HCT116 (cell line): ENCODE results near the gene FHIT. TPM values are rescaled to one million over a fixed set of nuclear protein-coding genes. Genes with fewer than 3 reads are reported as not detected.

Experiments used
- ATAC-seq: fragments of 200-7000 bp; cut with Tn5 transposase; 2 replicates; pipeline ENCODE4 v1.9.1; 2020; ENCODE audit warnings: mild to moderate bottlenecking, moderate library complexity
- BruUV-seq: library from RNA; stranded (reverse); fragments of 400-500 nt; replicated peaks from 2 replicates; lab custom pipeline; 2021; lab: Mats Ljungman, UMichigan
- CTCF ChIA-PET: fragments of 300-600 bp; sonication (Branson Sonifier 250); formaldehyde crosslinking; loops from one replicate; lab custom pipeline; 2021; ENCODE audit warnings: antibody characterized with exemption; lab: Charles Lee
- POLR2A ChIA-PET: fragments of 300-600, 350-600 bp; sonication (Branson Sonifier 250); formaldehyde crosslinking; loops from one replicate; lab custom pipeline; 2021; ENCODE audit warnings: antibody characterized with exemption; lab: Charles Lee
- RAD21 ChIA-PET, 2 experiments: fragments of 300-600 bp; sonication (Branson Sonifier 250); formaldehyde crosslinking; loops; one replicate each; lab custom pipeline; 2023; ENCODE audit warnings: low total read pairs in 2 of 2; ENCODE audit not compliant: uncharacterized antibody in 2 of 2, unreplicated experiment in 2 of 2, low non-redundant PET in 1 of 2; lab: Charles Lee
- DNase-seq: peaks from one replicate; pipeline ENCODE4 v3.0.0-alpha.2; 2010; ENCODE audit warnings: low read depth, low spot score
- H2AFZ ChIP-seq: fragments of 200-600 bp; shearing (Covaris generic), sonication (generic); 2 replicates; pipeline ENCODE4 v1.6.1; 2017; ENCODE audit warnings: low read depth, mixed run types, mixed read lengths, antibody characterized with exemption, low read length; ENCODE audit not compliant: poor library complexity, severe bottlenecking
- H3K27ac ChIP-seq: 2 replicates; pipeline ENCODE4 v1.5.1; 2012; ENCODE audit warnings: low read depth, low read length
- H3K27me3 ChIP-seq: fragments of 200-600 bp; sonication (generic); 2 replicates; pipeline ENCODE4 v1.6.1; 2016; ENCODE audit warnings: mixed run types, low read length, mixed read lengths; ENCODE audit not compliant: insufficient read depth
- H3K36me3 ChIP-seq, 2 experiments: fragments of 200-500 bp in 1 of 2; fragments of 200-600 bp in 1 of 2; sonication (Bioruptor generic) in 1 of 2; sonication (generic) in 1 of 2; 2 replicates each; pipeline versions ENCODE4 v1.5.1 to v1.6.1; 2014 to 2016; ENCODE audit warnings: low read length in 2 of 2, inconsistent platforms in 1 of 2, mixed read lengths in 1 of 2, mixed run types in 1 of 2; ENCODE audit not compliant: insufficient read depth in 2 of 2, control insufficient read depth in 1 of 2
- H3K4me1 ChIP-seq, 2 experiments: fragments of 200-600 bp in 1 of 2; sonication (generic) in 1 of 2; 2 replicates each; pipeline versions ENCODE4 v1.5.1 to v1.6.1; 2012 to 2017; ENCODE audit warnings: low read length in 2 of 2, inconsistent platforms in 1 of 2, mild to moderate bottlenecking in 1 of 2, mixed read lengths in 1 of 2, mixed run types in 1 of 2, moderate library complexity in 1 of 2; ENCODE audit not compliant: insufficient read depth in 2 of 2, control insufficient read depth in 1 of 2
- H3K4me2 ChIP-seq: fragments of 200-600 bp; sonication (generic); 2 replicates; pipeline ENCODE4 v1.6.1; 2017; ENCODE audit warnings: mixed run types, low read length, mixed read lengths
- H3K4me3 ChIP-seq, 2 experiments: fragments of 200-600 bp in 1 of 2; sonication (generic) in 1 of 2; replicated peaks in 1 of 2; 2 replicates each; pipeline ENCODE4 v1.5.1; 2011 to 2016; ENCODE audit warnings: low read length in 2 of 2, control low read depth in 1 of 2, low read depth in 1 of 2, mild to moderate bottlenecking in 1 of 2, mixed read lengths in 1 of 2, mixed run types in 1 of 2
- H3K79me2 ChIP-seq: fragments of 200-600 bp; sonication (generic); 2 replicates; pipeline ENCODE4 v1.6.1; 2017; ENCODE audit warnings: mild to moderate bottlenecking, mixed run types, low read length, moderate library complexity, mixed read lengths; ENCODE audit not compliant: insufficient read depth
- H3K9ac ChIP-seq: fragments of 200-600 bp; sonication (generic); 2 replicates; pipeline ENCODE4 v1.6.1; 2016; ENCODE audit warnings: low read length, mixed read lengths
- H3K9me2 ChIP-seq: fragments of 200-600 bp; sonication (generic), shearing (Covaris generic); 2 replicates; pipeline ENCODE4 v1.6.1; 2017; ENCODE audit warnings: mixed run types, mild to moderate bottlenecking, moderate library complexity; ENCODE audit not compliant: insufficient read depth
- H3K9me3 ChIP-seq, 2 experiments: fragments of 200-500 bp in 1 of 2; fragments of 200-600 bp in 1 of 2; sonication (Bioruptor generic) in 1 of 2; sonication (generic) in 1 of 2; 2 replicates each; pipeline ENCODE4 v1.6.1; 2014 to 2017; ENCODE audit warnings: low read length in 2 of 2, mixed read lengths in 2 of 2, inconsistent platforms in 1 of 2, low read depth in 1 of 2, mild to moderate bottlenecking in 1 of 2, mixed run types in 1 of 2, moderate library complexity in 1 of 2; ENCODE audit not compliant: control insufficient read depth in 1 of 2, insufficient read depth in 1 of 2
- H4K20me1 ChIP-seq: fragments of 200-600 bp; sonication (generic), shearing (Covaris generic); 2 replicates; pipeline ENCODE4 v1.6.1; 2017; ENCODE audit warnings: mixed run types, mild to moderate bottlenecking, moderate library complexity; ENCODE audit not compliant: insufficient read depth
- ATF3 ChIP-seq: IDR thresholded peaks from 2 replicates; pipeline ENCODE4 v1.6.1; 2012
- CTCF ChIP-seq, 3 experiments: fragments of 200-600 bp in 1 of 3; sonication (generic) in 1 of 3; IDR thresholded peaks in 2 of 3; conservative IDR thresholded peaks in 1 of 3; 2 replicates each; pipeline ENCODE4 v1.5.1; 2012 to 2017; ENCODE audit warnings: low read depth in 2 of 3, low read length in 2 of 3, antibody characterized with exemption in 1 of 3, borderline replicate concordance in 1 of 3, control low read depth in 1 of 3, mild to moderate bottlenecking in 1 of 3, mixed read lengths in 1 of 3, mixed run types in 1 of 3, moderate library complexity in 1 of 3; ENCODE audit not compliant: insufficient read depth in 1 of 3
- EZH2 ChIP-seq: fragments of 200-600 bp; sonication (generic); IDR thresholded peaks from 2 replicates; pipeline ENCODE4 v1.6.1; 2017; ENCODE audit warnings: antibody characterized with exemption, mixed run types
- EZH2phosphoT487 ChIP-seq: fragments of 200-600 bp; IDR thresholded peaks from 2 replicates; pipeline ENCODE4 v1.6.1; 2018; ENCODE audit warnings: antibody characterized with exemption, borderline replicate concordance
- REST ChIP-seq: IDR thresholded peaks from 2 replicates; pipeline ENCODE4 v1.6.1; 2012; ENCODE audit warnings: low read depth
- SP1 ChIP-seq: IDR thresholded peaks from 2 replicates; pipeline ENCODE4 v1.6.1; 2012; ENCODE audit warnings: low read depth
- ZBTB33 ChIP-seq: IDR thresholded peaks from 2 replicates; pipeline ENCODE4 v1.6.1; 2011; ENCODE audit warnings: mild to moderate bottlenecking, low read length, moderate library complexity; ENCODE audit not compliant: insufficient replicate concordance; ENCODE audit errors: extremely low read depth
- ZNF274 ChIP-seq: fragments of 200-500 bp; sonication (Bioruptor generic); IDR thresholded peaks from 2 replicates; pipeline ENCODE4 v1.6.1; 2014; ENCODE audit warnings: mild to moderate bottlenecking, low read depth, low read length, inconsistent platforms
- intact Hi-C: fragments of 100-400 bp; cut with micrococcal nuclease; formaldehyde crosslinking; loops from 2 replicates; pipeline ENCODE4 v1.10.0; 2022
- total RNA-seq: library from RNA; stranded (reverse); gene quantifications from one replicate; pipeline ENCODE4 v1.2.1, GENCODE V29; 2021; ENCODE audit not compliant: unreplicated experiment

Gene FHIT
- total RNA-seq, 1 experiment from 2014 or later, result 20.1 TPM

GRCh38 chr3:59949311-59949710 is 1301.9 kb downstream of the FHIT start:
- ChIA-PET POLR2A (no interaction called here), CTCF (no interaction called here), RAD21 (no interaction called here)
- no peak for ATAC-seq
- H2AFZ ChIP-seq, result no peak overlapping the region
- no peak overlapping the region for H3K4me3 ChIP-seq
- H3K79me2 ChIP-seq, result no peaks in the 10 kb centered on the region
- H3K9me2 ChIP-seq, result no peaks in the 10 kb centered on the region
- no TSS peak for BruUV-seq
- H3K36me3 ChIP-seq, result no peaks in the 10 kb centered on the region
- H3K27me3 ChIP-seq, result peaks cover 11% of the 10 kb centered on the region
- H3K9me3 ChIP-seq, result no peaks in the 10 kb centered on the region
- no peaks in the 10 kb centered on the region for H4K20me1 ChIP-seq
- H3K27ac ChIP-seq, result no peak overlapping the region
- no peaks in the 10 kb centered on the region for H3K4me1 ChIP-seq
- no peak overlapping the region for H3K9ac ChIP-seq
- TF ChIP-seq ATF3 (no peak), EZH2phosphoT487 (no peak), ZNF274 (no peak), REST (no peak), CTCF (IDR thresholded peaks at IDR 0.05 in 2 of 3, conservative IDR thresholded peaks at IDR 0.05 in 1 of 3; ENCODE audit: borderline replicate concordance in 1 of 3, insufficient read depth in 1 of 3, low read depth in 2 of 3, low read length in 2 of 3) (no peak), SP1 (no peak), EZH2 (no peak), ZBTB33 (no peak)
- TF ChIP-seq, all 23 proteins: peak for 0
- intact Hi-C loops, result no loop called here
- no peak overlapping the region for H3K4me2 ChIP-seq
- DNase-seq, result no peak
